ENCODE results near the gene APOL2. TPM values are rescaled to one million over a fixed set of nuclear protein-coding genes. Genes with fewer than 3 reads are reported as not detected.
"Not testable (repeated sequence)": the region's sequence is repeated elsewhere in the genome, so short reads cannot be mapped to it uniquely, and the experiment has no call there.

APOL2 gene
- total and polyA plus RNA-seq, 2 experiments from 2014 or later, result 8.7 to 14.7 TPM

DNA sequence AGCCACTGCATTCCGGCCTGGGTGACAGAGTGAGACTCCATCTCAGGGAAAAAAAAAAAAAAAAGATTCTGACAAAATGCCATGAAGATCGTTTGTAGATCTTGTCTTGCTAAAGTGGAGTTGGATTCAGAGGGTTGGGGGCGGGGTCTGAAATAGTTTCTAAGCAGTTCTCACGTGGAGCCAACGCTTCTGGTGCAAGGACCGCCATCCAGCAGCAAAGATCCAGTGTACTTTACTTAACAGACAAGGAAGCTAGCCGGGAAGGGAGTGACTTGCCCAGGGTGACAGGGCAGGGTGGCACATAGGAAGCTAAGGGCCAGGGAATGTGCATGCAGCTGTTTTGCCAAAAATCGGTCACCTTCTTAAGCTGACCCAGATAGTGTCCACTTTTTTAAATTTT is 41.1 kb upstream of the APOL2 start:
- Histone ChIP-seq H3K4me1 (ENCODE audit: low read depth) (no peaks in the 10 kb centered on the region), H3K9me3 (ENCODE audit: low read depth) (no peaks in the 10 kb centered on the region), H3K4me3 (no peak overlapping the region), H3K36me3 (peaks cover 33% of the 10 kb centered on the region), H3K27ac (no peak overlapping the region), H3K27me3 (no peaks in the 10 kb centered on the region)
- TF ChIP-seq, protein P1, sequence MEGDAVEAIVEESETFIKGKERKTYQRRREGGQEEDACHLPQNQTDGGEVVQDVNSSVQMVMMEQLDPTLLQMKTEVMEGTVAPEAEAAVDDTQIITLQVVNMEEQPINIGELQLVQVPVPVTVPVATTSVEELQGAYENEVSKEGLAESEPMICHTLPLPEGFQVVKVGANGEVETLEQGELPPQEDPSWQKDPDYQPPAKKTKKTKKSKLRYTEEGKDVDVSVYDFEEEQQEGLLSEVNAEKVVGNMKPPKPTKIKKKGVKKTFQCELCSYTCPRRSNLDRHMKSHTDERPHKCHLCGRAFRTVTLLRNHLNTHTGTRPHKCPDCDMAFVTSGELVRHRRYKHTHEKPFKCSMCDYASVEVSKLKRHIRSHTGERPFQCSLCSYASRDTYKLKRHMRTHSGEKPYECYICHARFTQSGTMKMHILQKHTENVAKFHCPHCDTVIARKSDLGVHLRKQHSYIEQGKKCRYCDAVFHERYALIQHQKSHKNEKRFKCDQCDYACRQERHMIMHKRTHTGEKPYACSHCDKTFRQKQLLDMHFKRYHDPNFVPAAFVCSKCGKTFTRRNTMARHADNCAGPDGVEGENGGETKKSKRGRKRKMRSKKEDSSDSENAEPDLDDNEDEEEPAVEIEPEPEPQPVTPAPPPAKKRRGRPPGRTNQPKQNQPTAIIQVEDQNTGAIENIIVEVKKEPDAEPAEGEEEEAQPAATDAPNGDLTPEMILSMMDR (IDR thresholded peaks at IDR 0.05; ENCODE audit: low read depth, low read length), result no peak
- no peak for DNase-seq (ENCODE audit: low read depth in 1 of 2, low spot score in 1 of 2)

DNA sequence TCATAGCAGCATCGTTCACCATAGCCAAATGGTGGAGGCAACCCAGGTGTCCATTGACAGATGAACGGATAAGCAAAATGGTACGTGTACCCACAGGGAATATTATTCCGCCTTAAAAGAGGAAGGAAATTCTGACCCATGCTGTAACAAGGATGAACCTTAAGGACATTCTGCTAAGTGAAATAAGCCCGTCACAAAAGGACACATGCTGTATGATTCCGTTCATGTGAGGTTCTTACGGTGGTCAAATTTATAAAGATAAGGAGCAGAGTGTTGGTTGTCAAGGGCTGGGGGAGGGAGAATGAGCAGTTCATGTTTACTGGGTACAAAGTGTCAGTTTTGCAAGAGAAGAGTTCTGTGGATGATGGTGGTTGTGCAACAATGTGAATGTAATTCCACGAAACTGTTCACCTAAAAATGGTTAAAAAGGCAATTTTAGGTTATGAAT is 39.9 kb upstream of the APOL2 start:
- Histone ChIP-seq H3K36me3 (peaks cover 21% of the 10 kb centered on the region), H3K9me3 (ENCODE audit: low read depth) (no peaks in the 10 kb centered on the region), H3K4me1 (ENCODE audit: low read depth) (no peaks in the 10 kb centered on the region), H3K27ac (no peak overlapping the region), H3K27me3 (no peaks in the 10 kb centered on the region), H3K4me3 (no peak overlapping the region)
- TF ChIP-seq, protein P1 (IDR thresholded peaks at IDR 0.05; ENCODE audit: low read depth, low read length), result no peak
- DNase-seq (ENCODE audit: low read depth in 1 of 2, low spot score in 1 of 2), result peak in 1 of 2 donors; percentile 49

DNA sequence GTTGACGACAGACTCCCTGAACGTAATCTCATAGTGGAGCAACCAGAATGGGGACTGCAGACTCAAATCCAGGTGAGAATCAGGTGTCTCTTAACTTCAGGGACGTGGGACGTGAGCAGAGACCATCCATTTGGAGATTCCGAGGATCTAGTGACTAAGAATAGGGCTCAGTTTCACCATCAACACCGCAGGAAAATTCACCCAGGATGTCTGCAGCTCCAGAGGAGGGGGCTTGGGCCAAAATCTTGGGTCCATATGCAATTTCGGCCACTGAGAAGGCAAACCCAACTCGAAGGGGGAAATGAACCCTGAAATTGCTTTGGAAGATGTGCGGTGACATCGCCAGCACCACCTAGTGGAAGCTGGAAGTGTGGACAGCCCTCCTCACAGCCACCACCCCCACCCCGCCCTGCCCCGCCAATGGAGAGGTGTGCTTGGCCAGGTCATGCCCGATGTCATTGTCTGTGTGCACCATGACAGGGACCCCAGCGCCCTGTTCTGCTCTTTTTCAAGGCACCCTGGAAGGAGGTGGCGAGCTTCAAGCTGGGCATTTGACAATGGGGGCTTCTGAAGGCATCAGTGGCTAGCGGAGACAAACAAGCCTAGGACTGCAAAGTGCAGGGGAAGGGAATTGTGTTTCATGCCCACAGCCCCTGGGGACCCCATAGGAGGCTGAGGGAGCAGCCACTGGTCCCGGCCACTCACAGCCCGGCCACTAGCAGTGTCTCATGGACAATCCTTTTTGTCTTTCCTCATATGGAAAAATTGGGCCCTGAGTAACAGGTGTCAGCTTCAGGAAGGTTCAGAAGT is 38.4 kb upstream of the APOL2 start:
- DNase-seq (ENCODE audit: low read depth in 1 of 2, low spot score in 1 of 2), result peak; percentile 66 to 73
- TF ChIP-seq, protein P1 (IDR thresholded peaks at IDR 0.05; ENCODE audit: low read depth, low read length), result peak; percentile 77
- H3K27me3 ChIP-seq, result no peaks in the 10 kb centered on the region
- H3K36me3 ChIP-seq, result peaks cover 14% of the 10 kb centered on the region
- H3K27ac ChIP-seq, result no peak overlapping the region
- H3K4me3 ChIP-seq, result no peak overlapping the region
- no peaks in the 10 kb centered on the region for H3K4me1 ChIP-seq (ENCODE audit: low read depth)
- H3K9me3 ChIP-seq (ENCODE audit: low read depth), result no peaks in the 10 kb centered on the region

DNA sequence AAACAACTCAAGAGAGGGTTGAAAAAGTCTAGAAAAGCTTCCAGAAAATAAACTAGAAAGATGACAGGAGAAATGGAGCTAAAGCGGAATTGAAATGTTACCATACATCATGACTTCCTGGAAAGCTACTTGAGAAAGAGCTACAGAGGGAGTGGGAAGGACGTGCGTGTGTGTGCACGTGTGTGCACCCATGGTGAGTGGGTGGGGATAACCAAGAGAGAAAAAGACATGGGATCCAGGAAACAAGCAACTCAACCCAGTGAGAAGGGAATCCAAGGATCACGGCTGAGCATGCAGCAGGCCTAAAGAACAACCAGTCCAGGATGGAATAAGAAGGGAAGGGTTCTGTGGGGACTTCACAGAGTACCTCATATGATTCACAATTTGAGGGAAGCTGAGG is 35.2 kb upstream of the APOL2 start:
- Histone ChIP-seq H3K36me3 (no peaks in the 10 kb centered on the region), H3K27me3 (no peaks in the 10 kb centered on the region), H3K9me3 (ENCODE audit: low read depth) (no peaks in the 10 kb centered on the region), H3K4me3 (no peak overlapping the region), H3K27ac (no peak overlapping the region), H3K4me1 (ENCODE audit: low read depth) (no peaks in the 10 kb centered on the region)
- no peak for DNase-seq (ENCODE audit: low read depth in 1 of 2, low spot score in 1 of 2)
- TF ChIP-seq, protein P1 (IDR thresholded peaks at IDR 0.05; ENCODE audit: low read depth, low read length), result no peak

DNA sequence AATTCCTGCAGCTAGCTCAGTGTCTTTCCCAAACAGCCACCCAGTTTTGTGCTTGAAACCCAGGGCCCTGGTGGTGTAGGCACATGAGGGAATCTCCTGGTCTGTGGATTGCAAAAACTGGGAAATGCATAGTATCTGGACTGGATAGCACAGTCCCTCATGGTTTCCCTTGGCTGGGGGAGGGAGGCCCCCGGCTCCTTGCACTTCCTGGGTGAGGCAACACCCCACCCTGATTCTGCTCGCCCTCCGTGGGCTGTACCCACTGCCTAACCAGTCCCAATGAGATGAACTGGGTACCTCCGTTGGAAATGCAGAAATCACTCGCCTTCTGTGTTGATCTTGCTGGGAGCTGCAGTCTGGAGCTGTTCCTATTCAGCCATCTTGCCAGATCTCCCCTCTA is 32.6 kb upstream of the APOL2 start:
- H3K36me3 ChIP-seq, result not testable (repeated sequence)

DNA sequence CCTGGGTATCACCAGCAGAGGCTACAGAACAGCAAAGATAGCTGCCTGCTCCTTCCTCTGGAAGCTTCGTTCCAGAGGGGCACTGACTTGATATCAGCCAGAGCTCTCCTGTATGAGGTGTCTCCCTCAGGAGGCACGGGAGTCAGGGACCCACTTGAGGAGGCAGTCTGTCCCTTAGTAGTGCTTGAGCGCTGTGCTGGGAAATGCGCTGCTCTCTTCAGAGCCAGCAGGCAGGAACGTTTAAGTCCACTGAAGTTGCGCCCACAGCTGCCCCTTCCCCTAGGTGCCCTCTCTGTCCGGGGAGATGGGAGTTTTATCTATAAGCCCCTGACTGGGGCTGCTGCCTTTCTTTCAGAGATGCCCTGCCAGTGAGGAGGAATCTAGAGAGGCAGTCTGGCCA is 31.9 kb upstream of the APOL2 start:
- not testable (repeated sequence) for H3K4me3 ChIP-seq; H3K27me3 ChIP-seq; H3K36me3 ChIP-seq; H3K27ac ChIP-seq; H3K4me1 ChIP-seq (ENCODE audit: low read depth); DNase-seq (ENCODE audit: low read depth in 1 of 2, low spot score in 1 of 2); H3K9me3 ChIP-seq (ENCODE audit: low read depth)

More for the DNA sequence above, 32.6 kb upstream of the APOL2 start:
- H3K9me3 ChIP-seq (ENCODE audit: low read depth); H3K27me3 ChIP-seq; H3K4me3 ChIP-seq; DNase-seq (ENCODE audit: low read depth in 1 of 2, low spot score in 1 of 2); H3K27ac ChIP-seq; H3K4me1 ChIP-seq (ENCODE audit: low read depth): not testable (repeated sequence)

Measured in cardiac muscle cell (in vitro differentiated cells and primary cell).